HG02852 (cell line): ENCODE measurements around the gene KRTAP6-2.

Experiments used
- ATAC-seq: cut with Tn5 transposase; IDR thresholded peaks from one replicate; pipeline ENCODE4 v1.9.1; 2021; ENCODE audit warnings: mild to moderate bottlenecking, moderate library complexity; ENCODE audit not compliant: unreplicated experiment

The KRTAP6-2 gene

GRCh38 chr21:30577766-30578165 is 20.9 kb downstream of the KRTAP6-2 start:
- no peak for ATAC-seq

GRCh38 chr21:30567617-30568016 is 31.1 kb downstream of the KRTAP6-2 start:
- ATAC-seq = no peak

- no peak for ATAC-seq
These were observed 35.1 kb downstream of the KRTAP6-2 start for GRCh38 chr21:30563630-30564029.

- no peak for ATAC-seq
These were observed 35.6 kb downstream of the KRTAP6-2 start for GRCh38 chr21:30563072-30563471.

GRCh38 chr21:30561957-30562356 is 36.7 kb downstream of the KRTAP6-2 start:
- ATAC-seq = no peak

GRCh38 chr21:30561264-30561895 is 37.3 kb downstream of the KRTAP6-2 start, which contains the start of gene KRTAP19-7:
TSS of gene KRTAP19-7 (minus strand) at chr21:30561314. CDS start at chr21:30561289, 25 bp downstream.
- ATAC-seq = no peak

GRCh38 chr21:30555095-30555494 is 43.6 kb downstream of the KRTAP6-2 start:
- ATAC-seq = no peak

- ATAC-seq = no peak
These were observed 45.9 kb downstream of the KRTAP6-2 start for GRCh38 chr21:30552782-30553181.
